GM12891 (cell line): ENCODE data around the gene AGO4.
"Not testable (repeated sequence)": the region's sequence is repeated elsewhere in the genome, so short reads cannot be mapped to it uniquely, and the experiment has no call there.

Experiments used
- DNase-seq: peaks from one replicate; pipeline ENCODE4 v3.0.0; 2011; ENCODE audit warnings: low spot score; ENCODE audit not compliant: insufficient read length
- FAIRE-seq: peaks from 2 replicates; lab custom pipeline; 2011; peaks lifted over from hg19 to GRCh38; lab: Jason Lieb, UNC
- PAX5 ChIP-seq: IDR thresholded peaks from 2 replicates; pipeline ENCODE4 v1.6.1; 2011; ENCODE audit warnings: low read length, moderate library complexity, mild to moderate bottlenecking; ENCODE audit not compliant: insufficient read depth, severe bottlenecking
- POLR2A ChIP-seq: IDR thresholded peaks from 2 replicates; pipeline ENCODE4 v1.6.1; 2011; ENCODE audit warnings: low read depth, low read length, control low read depth
- POLR2AphosphoS5 ChIP-seq: IDR thresholded peaks from 2 replicates; pipeline ENCODE4 v1.6.1; 2011; ENCODE audit warnings: low read depth, low read length, control low read depth
- POU2F2 ChIP-seq: IDR thresholded peaks from 2 replicates; pipeline ENCODE4 v1.6.1; 2011; ENCODE audit warnings: low read depth, mild to moderate bottlenecking, control low read depth, low read length, moderate library complexity
- SPI1 ChIP-seq: IDR thresholded peaks from 2 replicates; pipeline ENCODE4 v1.6.1; 2011; ENCODE audit warnings: low read depth, low read length, control low read depth
- TAF1 ChIP-seq: IDR thresholded peaks from 2 replicates; pipeline ENCODE4 v1.6.1; 2011; ENCODE audit warnings: low read depth, low read length, control low read depth

Gene AGO4

GRCh38 chr1:35810096-35810881 is 2.5 kb downstream of the AGO4 start:
- FAIRE-seq (no peak), DNase-seq (no peak)
- TF ChIP-seq POU2F2 (no peak), POLR2AphosphoS5 (no peak), SPI1 (no peak), TAF1 (no peak), POLR2A (no peak)

- DNase-seq, FAIRE-seq: not testable (repeated sequence)
Measured at GRCh38 chr1:35812754-35813153, 4.9 kb downstream of the AGO4 start.

GRCh38 chr1:35825255-35825654 is 17.4 kb downstream of the AGO4 start:
- no peak for FAIRE-seq
- DNase-seq = no peak
- no peak for TF ChIP-seq POU2F2
- TF ChIP-seq POLR2AphosphoS5 = no peak
- no peak for TF ChIP-seq PAX5
- TF ChIP-seq TAF1 = no peak
- TF ChIP-seq POLR2A = no peak
- TF ChIP-seq SPI1 = no peak

GRCh38 chr1:35832276-35832905 is 24.6 kb downstream of the AGO4 start:
- FAIRE-seq (no peak), DNase-seq (no peak)
- TF ChIP-seq PAX5 = no peak
- TF ChIP-seq POU2F2 = no peak
- TF ChIP-seq SPI1 = no peak
- no peak for TF ChIP-seq POLR2AphosphoS5

GRCh38 chr1:35833395-35833794 is 25.6 kb downstream of the AGO4 start:
- no peak for DNase-seq
- no peak for FAIRE-seq
- TF ChIP-seq PAX5 (no peak), POLR2A (no peak), TAF1 (no peak)

- TF ChIP-seq PAX5 = no peak
- TF ChIP-seq POLR2A = no peak
- TF ChIP-seq TAF1 = no peak
- no peak for TF ChIP-seq POLR2AphosphoS5
- TF ChIP-seq SPI1 = no peak
- no peak for TF ChIP-seq POU2F2
- FAIRE-seq = no peak
- no peak for DNase-seq
Measured at GRCh38 chr1:35834218-35834617, 26.4 kb downstream of the AGO4 start.

- FAIRE-seq = no peak
Measured at GRCh38 chr1:35835398-35835797, 27.6 kb downstream of the AGO4 start.

GRCh38 chr1:35836734-35837133 is 28.9 kb downstream of the AGO4 start:
- no peak for DNase-seq
- TF ChIP-seq PAX5 = no peak
- no peak for TF ChIP-seq POLR2AphosphoS5
- no peak for FAIRE-seq

More at GRCh38 chr1:35835398-35835797, 27.6 kb downstream of the AGO4 start:
- DNase-seq = no peak
- TF ChIP-seq PAX5 (no peak), SPI1 (no peak), POLR2A (no peak), POLR2AphosphoS5 (no peak)

GRCh38 chr1:35838693-35839245 is 31.0 kb downstream of the AGO4 start:
- FAIRE-seq (no peak), DNase-seq (no peak)
- TF ChIP-seq SPI1 = no peak
- no peak for TF ChIP-seq POU2F2
- TF ChIP-seq PAX5 = no peak

GRCh38 chr1:35844826-35845225 is 37.0 kb downstream of the AGO4 start:
- no peak for DNase-seq
- no peak for FAIRE-seq
- TF ChIP-seq PAX5 (no peak), POLR2AphosphoS5 (no peak), POU2F2 (no peak), SPI1 (no peak)

- FAIRE-seq (no peak), DNase-seq (no peak)
- TF ChIP-seq TAF1 (no peak), POU2F2 (no peak), PAX5 (no peak), POLR2A (no peak)
Measured at GRCh38 chr1:35845766-35846165, 38.0 kb downstream of the AGO4 start.
